Adrenal gland (tissue), 12 donors: ENCODE results near the gene GPC5. TPM values are rescaled to one million over a fixed set of nuclear protein-coding genes. Genes with fewer than 3 reads are reported as not detected.
"Not testable (repeated sequence)": the region's sequence is repeated elsewhere in the genome, so short reads cannot be mapped to it uniquely, and the experiment has no call there.

ENCODE experiments used
- DNase-seq, 7 donors: peaks; one replicate each; pipeline ENCODE4 v3.0.0-alpha.2; 2019 to 2020
- H3K27ac ChIP-seq, 5 donors: fragments of 200-600 bp; sonication (generic) in 4 of 5; 1 replicate in 3 of 5; 2 replicates in 2 of 5; pipeline versions ENCODE4 v1.5.1 to v1.8.0; 2016 to 2020; ENCODE audit warnings: mild to moderate bottlenecking in 1 of 5
- H3K27me3 ChIP-seq: fragments of 200-600 bp; 2 replicates; pipeline ENCODE4 v1.8.0; 2021
- H3K36me3 ChIP-seq, 2 donors: fragments of 200-600 bp; replicated peaks in 1 of 2; 1 replicate in 1 of 2; 2 replicates in 1 of 2; pipeline versions ENCODE4 v1.5.1 to v1.8.0; 2018 to 2022
- H3K4me1 ChIP-seq, 2 donors: fragments of 200-600 bp; replicated peaks in 1 of 2; 1 replicate in 1 of 2; 2 replicates in 1 of 2; pipeline versions ENCODE4 v1.5.1 to v1.8.0; 2018 to 2021
- H3K4me3 ChIP-seq, 4 donors: fragments of 200-600 bp; sonication (generic) in 3 of 4; one replicate each; pipeline ENCODE4 v1.5.1; 2016 to 2018
- H3K9me3 ChIP-seq, 3 donors: fragments of 200-600 bp; sonication (generic) in 1 of 3; replicated peaks in 1 of 3; 1 replicate in 2 of 3; 2 replicates in 1 of 3; pipeline versions ENCODE4 v1.5.1 to v1.8.0; 2016 to 2021
- CTCF ChIP-seq, 6 experiments: fragments of 450-650 bp in 4 of 6; fragments of 200-600 bp in 2 of 6; sonication (generic) in 1 of 6; IDR thresholded peaks; 1 replicate in 5 of 6; 2 replicates in 1 of 6; pipeline versions ENCODE4 v1.5.1 to v1.8.0; 2016 to 2021; ENCODE audit warnings: antibody characterized with exemption in 6 of 6, mild to moderate bottlenecking in 2 of 6, moderate library complexity in 1 of 6
- POLR2A ChIP-seq, 2 donors: fragments of 450-650 bp; IDR thresholded peaks; one replicate each; pipeline ENCODE4 v1.6.1; 2017; ENCODE audit warnings: antibody characterized with exemption in 2 of 2, mild to moderate bottlenecking in 2 of 2, moderate library complexity in 1 of 2
- WGBS, 4 donors: extraction: QIAGEN DNeasy Blood & Tissue Kit in 2 of 4; methylation state at CpG; one replicate each; pipeline versions ENCODE4 v1.1.5 to v1.1.7; 2013 to 2017; 5-methylcytosine and 5-hydroxymethylcytosine counted together
- intact Hi-C, 2 donors: fragments of 100-400 bp; cut with DNase I; formaldehyde crosslinking; loops; one replicate each; pipeline versions ENCODE4 v1.14.1 to v1.15.0; 2022 to 2023
- polyA plus RNA-seq, 3 donors: library from polyadenylated mRNA; stranded (reverse); fragments of 200-250 nt in 2 of 3; fragments of 350-450 nt in 1 of 3; fragmentation: Illumina TruSeq in 1 of 3; extraction: RNeasy Lipid Tissue Mini Kit (QIAGEN cat#74804) in 1 of 3; gene quantifications; one replicate each; pipeline ENCODE4 v1.2.3, GENCODE V29; 2013 to 2014
- total RNA-seq, 9 donors: library from RNA; depleted of rRNA in 4 of 9; stranded (reverse); fragments of >200 nt in 4 of 9; fragments of 120-200 nt in 1 of 9; fragmentation: NEBNext Ultra II Directional in 1 of 9; extraction: Animal tissue kit (Norgen Biotek cat#: 25700) in 1 of 9; gene quantifications; one replicate each; pipeline versions ENCODE4 v1.1.0 to v1.2.4, GENCODE V29; 2013 to 2023
- donor health status: healthy with polysubstance abuse.
- donor health status: Bipolar disorder and iron deficiency.
- donor health status: DM: yes; HTN: yes; CAD: no.
- donor health status: DM: no; HTN: no; CAD: no.
- donor health status: DM: no; HTN: no; CAD: no.
- donor health status: DM: yes; HTN: yes; CAD: no.

The GPC5 gene
- total and polyA plus RNA-seq, 12 donors = 0.24 to 7.7 (median 2.1) TPM; not detected in 4

GRCh38 chr13:92461831-92462230, 1063.4 kb downstream of the GPC5 start:
- TF ChIP-seq POLR2A (IDR thresholded peaks at IDR 0.05) (no peak), CTCF (IDR thresholded peaks at IDR 0.05) (no peak)
- intact Hi-C loops = no loop called here
- no peak for DNase-seq
- Histone ChIP-seq H3K4me3 (no peak overlapping the region), H3K27ac (no peak overlapping the region), H3K9me3 (no peaks in the 10 kb centered on the region), H3K4me1 (no peaks in the 10 kb centered on the region), H3K27me3 (no peaks in the 10 kb centered on the region), H3K36me3 (no peaks in the 10 kb centered on the region)
- 86 to 96% (median 93%) methylated on average over 5 of the region's 5 CpGs for WGBS, 4 donors

- DNase-seq = no peak
- Histone ChIP-seq H3K27me3 (no peaks in the 10 kb centered on the region), H3K9me3 (no peaks in the 10 kb centered on the region), H3K27ac (no peak overlapping the region), H3K4me3 (no peak overlapping the region), H3K4me1 (no peaks in the 10 kb centered on the region), H3K36me3 (no peaks in the 10 kb centered on the region)
- 60 to 70% (median 64%) methylated on average over 7 of the region's 7 CpGs for WGBS, 4 donors
- intact Hi-C loops = no loop called here
- TF ChIP-seq POLR2A (IDR thresholded peaks at IDR 0.05) (no peak), CTCF (IDR thresholded peaks at IDR 0.05) (no peak)
Measured at GRCh38 chr13:92463134-92463533, 1064.7 kb downstream of the GPC5 start.

- TF ChIP-seq CTCF (IDR thresholded peaks at IDR 0.05) (no peak), POLR2A (IDR thresholded peaks at IDR 0.05) (no peak)
- Histone ChIP-seq H3K4me3 (no peak overlapping the region), H3K27me3 (no peaks in the 10 kb centered on the region), H3K4me1 (no peaks in the 10 kb centered on the region), H3K9me3 (no peaks in the 10 kb centered on the region), H3K27ac (no peak overlapping the region), H3K36me3 (no peaks in the 10 kb centered on the region)
- intact Hi-C loops = no loop called here
- WGBS, 4 donors = 78 to 87% (median 82%) methylated on average over 3 of the region's 3 CpGs
- no peak for DNase-seq
Measured at GRCh38 chr13:92473765-92474475, 1075.5 kb downstream of the GPC5 start.

- TF ChIP-seq CTCF (IDR thresholded peaks at IDR 0.05) (no peak), POLR2A (IDR thresholded peaks at IDR 0.05) (no peak)
- no peak overlapping the region for H3K27ac ChIP-seq
- H3K36me3 ChIP-seq = no peaks in the 10 kb centered on the region
- no peaks in the 10 kb centered on the region for H3K9me3 ChIP-seq
- no peaks in the 10 kb centered on the region for H3K4me1 ChIP-seq
- 88 to 93% (median 91%) methylated on average over 3 of the region's 3 CpGs for WGBS, 4 donors
- no peak overlapping the region for H3K4me3 ChIP-seq
- no peak for DNase-seq
- H3K27me3 ChIP-seq = no peaks in the 10 kb centered on the region
- intact Hi-C loops = no loop called here
Measured at GRCh38 chr13:92480387-92480786, 1082.0 kb downstream of the GPC5 start.

- intact Hi-C loops, H3K27me3 ChIP-seq, H3K4me3 ChIP-seq, DNase-seq, H3K9me3 ChIP-seq, H3K27ac ChIP-seq, H3K36me3 ChIP-seq, H3K4me1 ChIP-seq: not testable (repeated sequence)
- WGBS, 4 donors = 79 to 89% (median 84%) methylated on average over 3 of the region's 3 CpGs
Measured at GRCh38 chr13:92482790-92483189, 1084.4 kb downstream of the GPC5 start.
